ENCODE results near the gene EHF.
A peak's percentile ranks its signal among the peaks of the same experiment; 100 is the strongest.

Gene EHF

DNA sequence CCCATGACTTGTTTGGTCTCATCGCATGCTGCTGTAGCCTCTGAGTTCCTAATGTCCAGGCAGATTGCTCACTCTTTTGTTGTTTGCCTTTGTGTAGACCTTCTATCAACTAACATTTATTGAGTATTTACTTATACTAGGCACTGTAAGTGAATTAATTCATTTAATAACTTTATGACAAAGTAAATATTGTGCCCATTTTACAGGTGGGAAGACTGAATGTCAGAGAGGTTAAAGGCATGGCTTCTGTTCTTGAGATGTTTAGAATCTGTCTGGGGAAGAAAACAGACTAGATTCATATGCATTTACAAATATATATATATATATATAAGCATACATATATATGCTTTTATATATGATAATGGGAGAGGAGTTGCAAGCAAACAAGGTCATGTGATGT is 27.1 kb downstream of the EHF start:
- DNase-seq = no peak

DNA sequence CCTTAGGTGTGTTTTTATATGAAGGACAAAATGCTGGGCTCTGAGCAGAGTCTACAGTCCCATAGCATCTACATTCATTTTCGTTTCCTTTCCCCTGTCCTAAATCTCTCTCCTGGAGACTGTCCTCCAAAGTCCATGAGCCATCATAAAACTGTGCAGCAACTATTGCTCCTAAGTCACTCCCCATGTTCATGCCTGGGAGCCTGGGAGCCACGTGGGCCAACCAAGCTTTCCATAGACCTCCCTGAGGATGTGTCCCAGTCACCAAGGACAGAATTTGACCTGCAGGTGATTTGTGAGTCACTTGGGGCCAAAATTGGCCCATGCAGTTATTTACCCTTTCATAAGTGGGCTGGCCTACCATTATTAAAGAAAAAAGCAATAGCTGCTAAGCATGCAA is 28.7 kb downstream of the EHF start:
- no peak for DNase-seq

DNA sequence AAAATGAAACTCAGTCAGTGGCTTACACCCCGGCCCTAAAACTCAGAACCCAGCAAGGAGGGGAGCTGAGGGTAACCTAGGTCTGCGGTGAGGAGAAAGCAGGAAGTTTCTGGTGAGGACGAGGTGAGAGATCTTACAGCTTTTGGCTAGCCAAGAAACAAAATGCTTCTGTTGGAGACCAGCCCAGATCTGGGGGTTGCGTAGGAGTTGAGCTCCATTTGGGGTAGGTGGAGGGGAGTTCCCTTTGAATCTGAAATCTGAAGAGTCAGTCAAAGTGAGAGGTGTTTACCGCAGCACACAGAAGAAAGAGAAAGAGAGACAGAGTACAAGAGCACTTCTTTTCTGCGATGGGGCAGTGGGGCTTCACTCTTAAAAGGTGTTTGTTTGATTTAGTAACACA is 29.6 kb downstream of the EHF start:
- peak; percentile 90 for DNase-seq

DNA sequence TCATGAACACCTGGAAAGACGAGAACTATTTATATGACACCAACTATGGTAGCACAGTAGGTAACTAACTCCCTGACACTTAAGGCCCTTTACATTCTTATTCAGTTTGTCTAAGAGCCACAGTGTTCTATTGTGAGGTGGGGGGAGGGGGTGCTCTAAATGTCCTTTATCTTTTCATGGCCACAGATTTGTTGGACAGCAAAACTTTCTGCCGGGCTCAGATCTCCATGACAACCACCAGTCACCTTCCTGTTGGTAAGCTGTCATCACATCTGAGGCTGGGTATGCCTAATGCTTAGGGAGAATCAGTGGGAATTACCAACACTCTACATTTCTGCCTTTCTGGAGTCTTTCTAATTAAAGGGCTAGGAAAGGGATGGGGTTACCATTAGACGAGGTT is 30.7 kb downstream of the EHF start:
- no peak for DNase-seq

DNA sequence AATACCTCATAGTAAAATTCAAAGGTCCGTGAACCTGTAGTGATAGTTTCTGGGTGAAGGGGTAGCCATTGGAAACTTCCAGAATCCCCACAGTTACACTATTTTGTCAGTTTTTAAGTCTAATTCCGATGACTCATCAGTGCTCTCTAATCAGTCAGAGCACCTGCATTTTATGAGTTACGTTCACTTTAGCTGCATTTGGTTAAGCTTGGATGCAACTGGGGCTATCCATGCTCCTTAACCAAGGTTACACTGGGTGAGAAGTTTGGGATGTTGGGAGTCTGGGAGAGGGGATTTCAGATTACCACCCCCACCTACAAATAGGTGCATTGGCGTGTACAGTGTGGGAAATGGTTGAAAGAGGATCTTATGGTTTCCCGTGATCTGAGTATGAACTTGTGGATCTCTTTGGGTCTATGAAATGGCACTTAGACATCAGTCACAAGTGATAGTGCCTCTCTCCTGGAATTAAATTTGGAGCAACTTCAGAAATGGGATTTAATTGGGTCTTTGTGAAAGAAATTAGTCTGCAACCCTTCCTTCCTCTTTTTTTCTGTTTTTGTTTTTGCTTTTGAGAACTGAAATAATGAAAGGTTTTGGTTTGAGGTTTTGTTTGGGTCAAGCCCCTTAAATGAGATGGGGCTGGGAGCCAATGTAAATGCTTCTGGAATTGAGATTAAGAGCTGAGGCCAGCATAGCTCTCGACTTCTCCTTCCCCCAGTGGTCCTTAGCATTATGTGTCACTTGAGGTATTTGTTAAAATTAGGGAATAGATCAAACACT is 31.5 kb downstream of the EHF start:
- no peak for DNase-seq

DNA sequence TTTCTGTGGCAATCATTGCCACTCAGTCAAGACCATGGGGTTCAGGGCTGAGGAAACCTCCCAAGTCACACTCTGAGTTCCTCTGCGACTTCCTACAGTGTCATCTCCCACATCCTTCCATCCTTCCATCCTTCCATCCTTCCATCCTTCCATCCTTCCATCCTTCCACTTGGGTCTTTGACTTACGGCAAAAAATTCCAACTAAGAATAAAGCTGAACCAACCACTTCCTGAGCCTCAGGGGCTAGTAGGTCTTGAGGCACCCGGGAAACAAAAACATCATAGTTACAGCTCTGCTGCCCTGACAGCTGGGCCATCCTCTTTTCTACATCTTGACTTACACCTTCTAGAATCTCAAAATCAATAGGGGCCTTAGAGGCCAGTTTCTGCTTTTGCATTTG is 32.1 kb downstream of the EHF start:
- DNase-seq = no peak

DNA sequence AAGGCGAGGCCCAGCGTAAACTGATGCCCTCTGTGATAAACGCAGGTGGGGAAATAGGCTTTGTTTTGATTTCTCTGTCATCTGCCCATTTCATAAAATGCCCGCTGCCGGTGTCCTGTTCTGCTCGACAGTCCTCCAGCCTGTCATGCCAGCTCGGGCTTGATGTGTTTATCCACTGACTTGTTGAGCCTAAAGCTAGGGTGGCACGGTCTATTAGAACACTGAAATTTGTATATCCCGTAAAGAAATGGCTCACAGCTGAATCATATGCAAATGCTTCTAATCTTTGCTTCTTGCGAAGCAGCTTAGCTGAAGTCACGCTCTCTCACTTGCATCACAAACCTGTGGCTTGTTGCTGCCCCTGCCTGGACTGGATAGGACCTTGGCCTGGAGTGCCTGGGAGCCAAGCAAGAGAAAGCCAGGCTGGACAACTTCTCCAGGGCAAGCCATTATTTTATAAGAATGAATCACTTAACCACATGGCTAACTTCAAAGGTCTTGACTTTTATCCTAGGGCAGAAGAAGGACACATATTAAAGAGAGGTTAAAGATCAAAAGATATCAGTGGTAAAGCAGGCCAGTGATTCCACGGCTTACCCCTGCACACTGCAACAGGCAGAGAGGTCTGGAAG is 33.1 kb downstream of the EHF start:
- peak; percentile 29 for DNase-seq

DNA sequence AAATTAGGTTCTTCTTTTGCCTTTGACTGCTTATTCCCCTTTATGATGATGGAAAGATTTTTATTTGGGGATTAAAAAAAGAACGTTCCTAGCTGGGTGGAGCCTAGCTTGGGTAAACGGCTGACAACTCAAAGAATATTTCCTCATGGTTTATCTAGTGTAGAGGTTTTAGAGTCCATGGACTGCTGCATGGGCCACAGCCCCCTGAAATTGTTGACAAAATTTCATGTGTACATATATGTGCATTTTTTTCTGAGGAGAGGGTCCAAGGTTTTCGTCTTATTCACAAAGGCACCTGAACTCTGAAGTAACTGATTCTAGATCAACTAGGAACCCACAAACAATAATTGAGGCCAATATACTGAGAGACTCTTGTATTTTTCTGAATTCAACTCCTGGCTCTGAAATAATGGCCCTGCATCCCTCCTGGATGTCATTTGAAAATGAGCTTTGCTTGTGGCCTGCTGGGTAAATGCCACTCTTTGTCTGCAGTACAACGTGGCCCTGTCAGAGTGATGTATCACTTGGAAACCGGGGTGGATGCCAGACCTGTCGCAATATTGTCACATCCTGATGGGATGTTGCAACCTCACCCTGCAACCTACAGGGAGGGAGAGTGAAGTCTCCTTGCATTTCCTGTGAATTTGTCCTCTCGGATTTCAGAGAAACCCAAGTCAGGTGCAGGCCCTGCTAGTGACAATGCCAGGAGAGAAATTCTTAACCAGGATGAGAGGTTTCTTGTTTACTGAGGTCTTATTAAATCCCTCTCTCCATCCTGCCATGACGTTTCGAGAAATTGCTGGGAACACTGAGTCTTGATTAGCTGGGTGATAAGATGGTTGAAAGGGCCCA is 33.8 kb downstream of the EHF start:
- DNase-seq = no peak

DNA sequence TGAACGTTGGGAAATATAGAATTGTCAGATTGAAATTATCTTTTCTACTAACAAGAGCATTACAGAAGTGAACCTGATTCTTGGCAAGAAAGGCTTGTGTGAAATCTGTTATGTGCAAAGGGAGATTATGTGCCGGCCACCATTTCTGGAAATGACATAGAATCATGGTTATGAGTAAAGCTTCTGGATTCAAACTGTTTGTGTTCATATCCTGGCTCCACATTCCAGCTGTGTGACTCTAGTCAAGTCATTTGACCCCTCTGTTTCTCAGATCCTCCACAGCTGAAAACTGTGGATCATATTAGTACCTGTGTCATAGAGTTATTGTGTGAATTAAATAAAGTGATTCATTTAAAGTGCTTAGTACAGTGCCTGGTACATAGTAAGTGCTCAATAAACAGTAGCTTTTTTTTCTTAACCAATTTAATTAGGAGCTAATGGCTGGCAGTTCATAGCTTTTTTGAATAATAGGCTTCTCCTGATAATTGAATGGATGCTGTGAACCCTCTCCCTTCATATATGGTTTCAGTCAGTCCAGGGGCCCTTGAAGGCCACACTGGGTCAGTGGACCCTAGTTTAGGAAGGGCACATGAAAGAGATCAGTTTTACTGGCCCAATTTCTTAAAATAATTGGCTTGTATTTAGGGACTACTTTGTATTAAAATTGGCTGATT is 34.6 kb downstream of the EHF start:
- DNase-seq = no peak

DNA sequence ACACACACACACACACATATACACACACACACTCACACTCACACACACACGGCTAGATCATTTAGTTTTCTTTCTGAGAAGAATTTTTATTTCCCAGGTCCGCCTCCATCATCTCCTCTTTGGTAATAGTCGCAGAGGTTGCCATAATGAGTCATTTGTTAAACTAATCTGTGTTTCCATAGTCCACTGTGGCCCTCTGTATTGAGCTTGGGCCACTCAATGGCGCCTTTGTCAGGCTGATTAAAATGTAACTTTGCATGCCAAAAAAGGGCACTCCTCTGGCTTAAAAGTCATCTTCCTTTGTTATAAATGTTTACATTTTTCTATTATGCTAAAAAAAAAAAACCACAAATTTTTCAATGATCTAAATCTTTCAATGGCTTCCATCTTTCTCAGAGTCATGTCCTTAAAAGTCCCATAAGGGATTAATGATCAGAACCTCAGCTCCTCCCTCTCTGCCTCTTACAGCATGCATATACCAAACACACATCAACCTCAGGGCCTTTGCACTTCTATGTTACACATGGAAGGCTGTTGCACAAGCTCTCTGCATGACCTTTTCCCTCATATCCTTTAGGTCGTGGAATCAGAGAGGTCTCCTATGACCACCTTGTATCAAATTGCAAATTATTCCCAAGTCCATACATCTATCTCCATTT is 35.3 kb downstream of the EHF start:
- no peak for DNase-seq

DNA sequence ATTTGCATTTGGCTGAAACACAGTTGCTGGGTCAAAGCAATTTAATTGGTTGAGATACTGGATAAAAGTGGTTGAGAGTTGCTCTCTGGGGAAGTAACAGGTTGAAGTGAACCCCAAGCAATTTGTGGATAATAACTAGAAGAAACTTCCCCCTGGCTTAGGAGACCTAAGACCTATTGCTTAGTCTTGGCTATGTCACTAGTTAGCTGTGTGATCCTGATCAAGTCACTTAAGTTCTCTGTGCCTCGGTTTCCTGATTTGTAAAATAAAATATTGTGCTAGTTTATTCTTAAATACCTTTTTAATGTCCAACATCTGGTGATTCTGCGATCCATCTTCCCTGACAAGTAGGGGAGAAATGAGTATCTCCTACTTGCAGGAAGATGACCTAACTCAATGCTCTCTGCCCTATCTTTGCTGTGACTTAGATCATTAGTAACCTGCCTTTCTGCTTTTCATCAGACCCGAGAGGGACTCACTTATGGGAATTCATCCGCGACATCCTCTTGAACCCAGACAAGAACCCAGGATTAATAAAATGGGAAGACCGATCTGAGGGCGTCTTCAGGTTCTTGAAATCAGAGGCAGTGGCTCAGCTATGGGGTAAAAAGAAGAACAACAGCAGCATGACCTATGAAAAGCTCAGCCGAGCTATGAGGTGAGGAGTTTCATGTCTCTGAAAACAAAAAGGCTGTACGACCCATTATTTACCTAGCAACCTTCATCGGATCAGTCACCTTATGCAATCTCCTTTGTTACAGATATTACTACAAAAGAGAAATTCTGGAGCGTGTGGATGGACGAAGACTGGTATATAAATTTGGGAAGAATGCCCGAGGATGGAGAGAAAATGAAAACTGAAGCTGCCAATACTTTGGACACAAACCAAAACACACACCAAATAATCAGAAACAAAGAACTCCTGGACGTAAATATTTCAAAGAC is 37.5 kb downstream of the EHF start:
- DNase-seq = no peak

DNA sequence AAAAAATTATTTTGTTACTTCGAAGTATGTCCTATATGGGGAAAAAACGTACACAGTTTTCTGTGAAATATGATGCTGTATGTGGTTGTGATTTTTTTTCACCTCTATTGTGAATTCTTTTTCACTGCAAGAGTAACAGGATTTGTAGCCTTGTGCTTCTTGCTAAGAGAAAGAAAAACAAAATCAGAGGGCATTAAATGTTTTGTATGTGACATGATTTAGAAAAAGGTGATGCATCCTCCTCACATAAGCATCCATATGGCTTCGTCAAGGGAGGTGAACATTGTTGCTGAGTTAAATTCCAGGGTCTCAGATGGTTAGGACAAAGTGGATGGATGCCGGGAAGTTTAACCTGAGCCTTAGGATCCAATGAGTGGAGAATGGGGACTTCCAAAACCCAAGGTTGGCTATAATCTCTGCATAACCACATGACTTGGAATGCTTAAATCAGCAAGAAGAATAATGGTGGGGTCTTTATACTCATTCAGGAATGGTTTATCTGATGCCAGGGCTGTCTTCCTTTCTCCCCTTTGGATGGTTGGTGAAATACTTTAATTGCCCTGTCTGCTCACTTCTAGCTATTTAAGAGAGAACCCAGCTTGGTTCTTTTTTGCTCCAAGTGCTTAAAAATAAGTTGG is 38.3 kb downstream of the EHF start:
- no peak for DNase-seq

DNA sequence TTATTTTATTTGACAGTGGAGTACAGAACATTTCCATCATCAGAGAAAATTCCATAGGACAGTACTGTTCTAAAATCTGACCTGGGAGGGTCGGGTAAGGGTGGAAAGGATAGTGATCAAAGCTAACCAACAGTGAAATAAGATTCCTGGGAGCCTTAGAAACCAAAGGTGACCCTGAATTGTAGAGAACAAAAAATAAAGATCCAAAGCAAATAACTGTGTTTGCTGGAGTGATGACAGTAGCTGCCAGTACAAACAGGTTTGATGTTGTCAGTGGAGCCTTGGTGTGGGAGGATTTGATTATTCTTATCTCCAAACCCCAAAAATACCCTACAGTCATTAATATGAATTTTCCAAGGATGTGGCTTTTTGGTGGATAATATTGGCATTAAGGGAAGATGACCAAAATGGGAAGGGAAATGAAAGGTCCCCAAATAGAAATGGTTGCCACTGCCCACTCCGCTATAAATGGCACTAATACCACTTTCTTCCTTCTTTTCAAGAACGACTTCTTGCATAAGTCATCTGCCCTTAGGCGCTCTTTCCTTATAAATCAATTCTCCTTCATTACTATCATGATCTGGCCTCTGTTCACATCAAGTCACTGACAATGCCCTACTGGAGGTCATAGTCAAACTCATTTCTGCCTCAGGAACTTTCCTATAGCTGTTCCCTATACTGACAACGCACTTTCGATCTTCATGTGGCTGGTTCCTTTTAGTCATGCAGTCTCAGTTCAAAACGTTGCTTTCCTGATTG is 44.4 kb downstream of the EHF start:
- no peak for DNase-seq

DNA sequence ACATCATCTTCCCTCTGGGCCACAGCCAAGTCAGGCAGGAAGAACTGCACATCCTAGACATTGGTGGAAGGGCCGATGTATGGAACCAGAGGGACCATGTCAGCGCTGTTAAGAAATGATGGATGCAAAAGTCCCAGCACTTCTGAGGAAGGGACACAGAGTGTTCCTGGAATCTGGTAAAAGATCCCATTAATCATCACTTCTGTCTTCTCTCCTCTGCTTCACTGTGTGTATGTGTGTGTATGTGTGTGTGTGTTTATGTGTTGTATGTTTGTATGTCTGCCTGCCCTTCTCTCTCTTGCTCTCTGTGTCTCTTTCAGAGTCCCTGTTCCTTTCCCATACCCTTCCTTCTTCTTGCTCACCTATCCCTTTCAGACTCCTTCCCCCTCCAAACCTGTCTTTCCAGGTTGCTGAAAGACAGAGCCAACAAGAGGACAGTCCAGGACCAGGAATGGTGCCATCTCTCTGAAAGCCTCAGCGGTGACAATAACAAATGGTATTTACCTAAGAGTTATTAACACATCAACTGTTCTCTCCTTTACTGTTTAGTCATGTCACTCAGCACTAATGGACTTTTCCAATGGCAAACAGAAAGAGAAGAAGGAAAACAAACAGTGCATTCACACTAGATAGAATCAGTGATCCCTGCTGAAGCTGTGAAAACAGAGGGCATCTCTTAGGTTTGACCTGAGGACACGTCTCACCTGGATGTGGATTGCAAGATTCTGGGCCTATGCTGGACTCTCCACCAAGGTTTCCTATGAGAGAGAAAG is 47.1 kb downstream of the EHF start:
- no peak for DNase-seq

DNA sequence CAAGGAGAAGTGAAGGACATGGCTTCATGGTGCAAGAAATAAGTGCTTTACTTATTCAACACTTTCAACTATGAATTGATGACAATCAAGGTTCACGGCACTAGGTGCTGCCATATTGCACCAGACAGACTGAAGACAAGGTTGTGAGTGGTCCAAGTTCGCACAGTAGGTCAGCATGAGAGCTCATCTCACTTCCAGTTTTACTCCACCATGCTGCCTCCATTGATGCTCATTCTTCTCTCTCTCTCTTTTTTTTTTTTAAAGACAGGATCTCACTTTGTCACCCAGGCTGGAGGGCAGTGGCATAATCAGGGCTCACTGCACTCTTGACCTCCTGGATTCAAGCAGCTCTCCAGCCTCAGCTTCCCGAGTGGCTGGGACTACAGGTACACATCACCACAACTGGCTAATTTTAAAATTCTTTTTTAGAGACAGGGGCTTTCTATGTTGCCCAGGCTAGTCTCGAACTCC is 47.7 kb downstream of the EHF start:
- no peak for DNase-seq

DNA sequence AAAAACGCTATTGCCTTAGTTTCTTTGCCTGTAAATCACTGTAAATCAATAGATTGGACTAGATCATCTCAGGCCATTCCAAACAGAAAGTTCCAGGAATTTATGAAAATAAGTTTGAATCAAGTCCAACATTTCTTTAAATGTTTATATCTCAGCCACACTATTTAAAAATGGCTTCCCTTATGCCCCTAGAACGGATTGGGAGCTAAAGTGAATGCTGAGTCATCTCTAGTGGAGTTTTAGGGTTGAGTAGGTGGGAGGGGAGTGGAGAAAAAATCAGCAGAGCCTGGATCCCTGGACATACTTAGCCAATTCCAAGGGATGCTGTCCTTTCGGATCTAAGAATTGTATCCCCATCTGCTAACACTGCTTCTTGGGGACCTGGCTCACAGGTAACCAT is 48.6 kb downstream of the EHF start:
- DNase-seq = no peak

DNA sequence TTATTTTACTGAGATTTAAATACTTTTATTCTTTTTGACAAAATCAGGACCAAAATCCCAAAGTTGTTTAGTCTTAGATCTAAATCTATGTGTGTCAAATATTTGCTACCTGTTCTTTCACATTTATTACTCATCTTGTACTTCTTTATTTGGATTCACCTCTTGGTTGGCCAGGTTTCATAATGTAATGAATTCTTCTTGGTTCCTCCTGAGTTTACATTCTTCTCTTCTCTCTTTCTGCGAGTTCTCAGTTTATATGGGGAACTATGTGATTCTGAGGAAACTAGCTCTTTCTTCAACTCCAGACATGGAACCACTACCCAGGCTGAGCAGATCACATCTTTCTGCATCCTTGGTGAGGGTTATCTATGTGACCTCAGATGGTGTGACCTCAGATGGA is 50.2 kb downstream of the EHF start:
- DNase-seq = no peak

DNA sequence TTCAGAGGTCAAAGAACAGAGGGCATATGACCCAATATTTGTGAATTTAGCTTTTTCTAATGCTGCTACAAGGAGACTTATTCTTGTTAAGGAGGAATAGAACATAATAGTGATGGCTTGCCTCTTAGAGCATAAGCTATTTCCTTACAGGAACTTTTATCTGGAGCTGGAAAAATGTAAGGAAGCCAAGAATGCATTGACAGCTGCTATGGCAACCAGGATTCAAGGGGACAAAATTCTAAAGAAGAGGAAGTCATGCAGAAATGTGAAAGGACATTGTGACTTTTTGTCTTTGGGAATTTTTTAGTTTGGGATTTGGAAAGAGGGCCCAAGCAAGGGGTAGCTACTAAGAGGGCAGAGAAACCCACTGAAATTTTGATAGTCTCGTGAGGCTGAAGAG is 51.1 kb downstream of the EHF start:
- DNase-seq = no peak

DNA sequence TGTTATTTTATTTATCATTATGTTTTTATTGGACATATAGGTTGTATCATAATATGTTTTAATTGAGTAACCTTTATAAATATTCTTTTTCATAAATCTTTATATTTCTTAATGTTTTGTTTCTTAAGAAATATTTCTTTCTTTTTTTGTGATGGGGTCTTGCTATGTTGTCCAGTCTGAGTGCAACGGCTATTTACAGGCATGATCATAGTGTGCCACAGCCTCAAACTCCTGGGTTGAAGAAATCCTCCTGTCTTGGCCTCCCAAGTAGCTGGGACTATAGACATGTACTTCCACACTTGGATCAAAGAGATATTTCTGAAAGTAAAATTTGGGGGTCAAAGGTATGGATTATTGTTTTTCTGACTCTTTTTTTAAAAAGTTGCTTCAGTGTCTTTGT is 53.1 kb downstream of the EHF start:
- no peak for DNase-seq
